Esophagus (tissue), 2 donors: ENCODE data around the gene PDZD8. TPM values are rescaled to one million over a fixed set of nuclear protein-coding genes. Genes with fewer than 3 reads are reported as not detected.
A peak's percentile ranks its signal among the peaks of the same experiment; 100 is the strongest.

Experiments used
- H3K27ac ChIP-seq, 2 donors: one replicate each; pipeline ENCODE4 v1.5.1; 2013; ENCODE audit warnings: low read depth in 2 of 2, mild to moderate bottlenecking in 2 of 2, inconsistent platforms in 1 of 2, low read length in 1 of 2, moderate library complexity in 1 of 2
- H3K27me3 ChIP-seq, 2 donors: one replicate each; pipeline ENCODE4 v1.6.1; 2013; ENCODE audit warnings: low read length in 2 of 2, control low read depth in 1 of 2, mild to moderate bottlenecking in 1 of 2; ENCODE audit not compliant: insufficient read depth in 2 of 2, control insufficient read depth in 1 of 2
- H3K36me3 ChIP-seq, 2 donors: one replicate each; pipeline ENCODE4 v1.6.1; 2013; ENCODE audit warnings: low read length in 1 of 2; ENCODE audit not compliant: control insufficient read depth in 2 of 2, insufficient read depth in 2 of 2
- H3K4me1 ChIP-seq, 2 donors: one replicate each; pipeline ENCODE4 v1.6.1; 2013; ENCODE audit warnings: low read length in 1 of 2; ENCODE audit not compliant: control insufficient read depth in 2 of 2, insufficient read depth in 2 of 2
- H3K4me3 ChIP-seq, 2 donors: one replicate each; pipeline ENCODE4 v1.5.1; 2013; ENCODE audit warnings: low read length in 2 of 2, mild to moderate bottlenecking in 2 of 2, low read depth in 1 of 2, moderate library complexity in 1 of 2
- H3K9me3 ChIP-seq, 2 donors: one replicate each; pipeline ENCODE4 v1.6.1; 2013; ENCODE audit warnings: mild to moderate bottlenecking in 2 of 2, low read depth in 1 of 2, low read length in 1 of 2, moderate library complexity in 1 of 2; ENCODE audit not compliant: control insufficient read depth in 2 of 2, insufficient read depth in 1 of 2
- WGBS, 2 donors: extraction: QIAGEN DNeasy Blood & Tissue Kit; methylation state at CpG; one replicate each; pipeline ENCODE4 v1.1.7; 2013; 5-methylcytosine and 5-hydroxymethylcytosine counted together
- polyA plus RNA-seq, 2 donors: library from polyadenylated mRNA; stranded (reverse); fragments of 200-250 nt; gene quantifications; one replicate each; pipeline ENCODE4 v1.2.3, GENCODE V29; 2013
- donor health status: healthy with polysubstance abuse.
- donor health status: Bipolar disorder and iron deficiency.

The PDZD8 gene
- polyA plus RNA-seq, 2 donors: 2.9 to 6.8 TPM

DNA sequence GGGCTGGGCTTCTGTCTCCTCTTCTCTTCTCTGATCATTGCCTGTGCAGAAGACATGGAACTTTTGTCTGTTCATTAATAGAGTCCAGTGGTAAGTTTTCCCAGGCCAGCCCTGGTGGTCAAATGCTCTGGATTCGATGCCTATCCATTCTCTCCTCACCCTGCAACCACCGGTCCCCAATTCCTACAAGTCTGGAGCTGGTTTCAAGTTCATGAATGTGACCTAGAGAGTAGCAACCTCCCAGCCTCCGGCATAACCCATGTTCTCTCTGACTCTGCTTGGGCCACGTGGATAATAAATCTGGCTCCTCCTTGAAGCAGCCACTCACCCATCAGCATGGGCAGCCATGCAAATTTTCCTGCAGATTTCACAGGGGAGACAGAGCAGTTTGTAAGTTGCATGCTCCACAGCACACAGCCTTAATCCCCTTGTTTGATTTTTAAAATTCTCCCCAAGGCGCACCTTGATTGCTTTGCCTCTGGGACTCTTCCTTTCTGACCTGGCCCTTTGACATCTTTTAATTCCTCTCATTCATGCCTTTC, 37.3 kb upstream of the PDZD8 start:
- Histone ChIP-seq H3K4me1 (peaks cover 0 to 7% of the 10 kb centered on the region in 2 donors), H3K36me3 (no peaks in the 10 kb centered on the region), H3K9me3 (no peaks in the 10 kb centered on the region), H3K27me3 (no peaks in the 10 kb centered on the region), H3K4me3 (no peak overlapping the region), H3K27ac (no peak overlapping the region)
- WGBS, 2 donors: 69 to 82% methylated on average over 5 of the region's 5 CpGs

DNA sequence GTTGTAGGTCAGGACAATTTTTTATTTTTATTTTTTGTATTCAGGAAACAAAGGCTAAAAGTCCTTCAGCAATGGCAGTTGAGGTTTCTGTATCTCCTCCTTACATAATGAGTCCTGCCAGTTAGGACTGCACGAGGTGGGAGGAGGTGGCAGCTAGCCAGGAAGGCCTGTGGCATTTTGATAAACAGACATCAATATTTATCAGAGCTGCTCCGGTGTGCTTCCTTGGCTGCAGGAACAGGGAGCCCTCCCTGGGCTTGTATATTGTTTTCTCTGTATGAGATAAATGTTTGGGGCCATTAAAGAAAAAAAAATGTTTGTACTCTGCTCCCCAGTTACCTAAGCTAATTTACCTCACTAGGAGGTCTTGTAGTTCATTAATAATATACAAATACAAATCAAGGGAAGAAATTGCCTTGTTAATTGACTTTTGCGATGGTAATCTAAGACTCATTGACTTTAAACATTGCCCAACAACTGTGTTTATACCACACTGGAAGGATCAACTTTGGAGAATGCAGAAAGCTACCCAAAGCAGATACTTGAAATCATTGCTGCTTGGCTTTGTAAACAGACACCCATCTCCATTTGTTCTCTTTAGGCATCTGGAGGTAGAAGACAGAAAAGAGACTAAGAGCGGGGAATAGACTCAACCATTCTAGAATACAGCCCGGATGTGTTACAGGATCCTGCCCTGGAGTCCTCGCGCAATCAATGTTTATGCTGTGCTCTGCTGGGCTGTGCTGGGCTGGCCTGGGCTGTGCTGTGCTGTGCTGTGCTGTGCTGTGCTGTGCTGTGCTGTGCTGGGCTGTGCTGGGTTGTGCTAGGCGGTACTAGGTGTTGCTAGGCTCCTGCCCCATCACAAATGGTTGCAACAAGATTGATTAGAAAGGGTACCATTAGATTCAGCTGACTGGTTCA, 36.5 kb upstream of the PDZD8 start:
- no peak overlapping the region for H3K27ac ChIP-seq
- no peak overlapping the region for H3K4me3 ChIP-seq
- H3K4me1 ChIP-seq: peaks cover 0 to 7% of the 10 kb centered on the region in 2 donors
- 57 to 66% methylated on average over 8 of the region's 8 CpGs for WGBS, 2 donors
- no peaks in the 10 kb centered on the region for H3K9me3 ChIP-seq
- H3K36me3 ChIP-seq: no peaks in the 10 kb centered on the region
- H3K27me3 ChIP-seq: no peaks in the 10 kb centered on the region

DNA sequence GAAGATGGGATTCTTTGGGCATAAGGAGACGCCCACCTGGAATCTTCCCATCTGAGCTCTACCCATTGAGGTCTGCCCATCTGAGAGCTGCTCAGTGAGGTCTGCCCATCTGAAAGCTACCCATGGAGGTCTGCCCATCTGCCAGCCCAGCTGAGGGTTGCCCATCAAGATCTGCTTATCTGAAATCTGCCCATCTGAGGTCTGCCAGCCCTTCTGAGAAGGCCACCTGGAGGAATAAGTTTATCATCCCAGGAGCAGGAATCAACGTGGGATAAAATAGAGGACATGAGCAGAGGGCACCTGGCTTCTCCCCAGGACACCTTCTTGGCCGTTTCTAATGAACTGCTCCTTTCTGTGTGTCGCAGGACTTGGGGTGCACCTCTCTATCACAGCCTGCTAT, 35.3 kb upstream of the PDZD8 start:
- Histone ChIP-seq H3K4me1 (peaks cover 0 to 7% of the 10 kb centered on the region in 2 donors), H3K9me3 (no peaks in the 10 kb centered on the region), H3K36me3 (no peaks in the 10 kb centered on the region), H3K4me3 (no peak overlapping the region), H3K27me3 (no peaks in the 10 kb centered on the region), H3K27ac (no peak overlapping the region)
- 78 to 85% methylated on average over 4 of the region's 4 CpGs for WGBS, 2 donors

DNA sequence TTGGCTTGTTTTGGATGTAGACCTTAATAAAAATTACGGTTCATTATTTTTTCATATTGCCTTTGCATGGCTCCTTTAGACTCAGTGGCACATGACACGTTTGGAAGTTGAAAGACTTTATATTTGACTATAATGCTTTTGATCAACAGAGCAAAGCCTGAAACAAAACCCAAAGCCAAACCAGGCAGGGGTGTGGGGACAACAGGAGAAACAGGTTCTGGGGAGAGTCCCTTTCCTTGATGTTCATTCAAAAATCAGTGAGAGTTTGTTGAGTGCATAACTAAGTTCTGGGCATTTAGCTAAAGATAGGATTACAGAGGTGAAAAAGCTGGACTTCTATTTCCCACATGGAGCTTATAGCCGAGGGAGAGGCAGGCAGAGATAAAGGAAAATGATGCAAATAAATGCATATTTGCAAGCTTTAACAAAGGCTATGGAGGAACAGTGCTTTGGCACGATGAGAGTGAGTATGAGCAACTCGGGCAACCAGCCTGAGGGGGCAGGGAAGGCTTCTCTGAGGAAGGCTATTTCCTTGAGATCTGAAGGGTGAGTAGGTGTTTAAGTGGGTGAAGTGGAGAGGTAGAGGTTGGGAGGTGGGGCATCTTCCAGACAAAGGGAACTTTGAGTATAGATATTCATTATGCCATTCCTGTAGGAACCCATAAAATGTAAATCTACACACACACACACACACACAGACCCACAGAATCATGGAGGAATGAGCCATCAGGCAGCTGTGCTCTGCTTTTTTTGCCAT, 34.5 kb upstream of the PDZD8 start:
- Histone ChIP-seq H3K36me3 (no peaks in the 10 kb centered on the region), H3K9me3 (no peaks in the 10 kb centered on the region), H3K4me3 (no peak overlapping the region), H3K4me1 (peaks cover 0 to 7% of the 10 kb centered on the region in 2 donors), H3K27ac (peak overlapping the region; percentile 52 to 64), H3K27me3 (no peaks in the 10 kb centered on the region)
- WGBS, 2 donors: 40 to 61% methylated on average over 5 of the region's 5 CpGs

DNA sequence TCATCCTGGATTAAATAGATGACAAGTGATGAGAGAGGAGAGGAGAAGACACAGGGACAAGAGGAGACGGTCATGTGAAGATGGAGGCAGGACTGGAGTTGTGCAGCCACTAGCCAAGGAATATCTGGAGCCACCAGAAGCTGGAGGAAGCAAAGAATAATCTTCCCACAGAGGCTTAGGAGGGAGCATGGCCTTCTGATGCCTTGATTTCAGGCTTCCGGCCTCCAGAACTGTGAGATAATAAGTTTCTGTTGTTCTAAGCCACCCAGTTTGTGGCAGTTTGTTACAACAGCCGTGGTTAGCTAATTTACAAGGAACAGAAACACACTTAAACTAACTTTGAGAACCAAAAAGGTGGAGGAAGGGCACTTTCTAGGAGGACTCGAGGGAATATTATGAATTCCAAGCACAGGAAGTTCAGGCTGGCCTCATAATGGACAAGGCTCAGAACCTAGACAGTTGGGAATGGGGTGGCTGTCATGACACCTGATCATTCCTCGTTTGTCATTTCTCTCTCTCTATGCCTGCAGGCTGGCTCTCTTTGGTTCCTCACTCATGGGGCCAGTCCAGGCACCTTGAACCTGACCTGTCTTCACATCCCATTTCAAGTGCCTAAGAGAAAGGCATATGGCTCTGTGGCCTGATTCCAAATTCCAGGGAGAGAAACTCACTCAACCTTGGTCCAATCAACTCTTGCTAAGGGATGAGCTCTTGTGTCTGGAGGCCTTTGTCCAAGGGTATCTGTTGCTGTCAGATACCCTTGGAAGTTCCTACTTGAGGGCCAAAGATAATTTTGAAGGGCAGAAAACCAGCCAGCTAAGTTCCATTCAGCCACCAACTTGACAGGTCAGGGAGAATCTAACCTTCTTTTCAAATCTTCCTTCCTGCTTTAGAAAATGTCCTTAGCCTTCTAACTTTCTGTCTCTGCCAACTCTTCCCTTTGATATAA, 33.5 kb upstream of the PDZD8 start:
- peak overlapping the region; percentile 18 to 65 for H3K27ac ChIP-seq
- no peaks in the 10 kb centered on the region for H3K27me3 ChIP-seq
- 84 to 88% methylated on average over 5 of the region's 5 CpGs for WGBS, 2 donors

DNA sequence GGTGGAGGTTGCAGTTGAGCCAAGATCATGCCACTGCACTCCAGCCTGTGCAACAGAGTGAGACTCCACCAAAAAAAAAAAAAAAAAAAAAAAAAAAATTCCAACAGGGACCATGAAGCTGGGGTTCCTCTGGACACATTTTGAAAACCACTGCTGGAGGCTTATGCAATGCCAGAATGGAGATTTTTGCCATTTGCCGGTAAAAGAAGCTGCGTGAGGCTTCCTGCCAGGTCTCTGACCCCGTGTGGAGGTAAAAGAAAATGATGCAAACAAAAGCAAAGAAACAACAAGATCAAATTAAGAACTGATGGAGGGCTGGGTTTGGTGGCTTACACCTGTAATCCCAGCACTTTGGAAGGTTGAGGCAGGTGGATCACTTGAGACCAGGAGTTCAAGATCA, 30.5 kb upstream of the PDZD8 start:
- H3K9me3 ChIP-seq: no peaks in the 10 kb centered on the region
- H3K36me3 ChIP-seq: no peaks in the 10 kb centered on the region
- no peak overlapping the region for H3K4me3 ChIP-seq
- 71 to 84% methylated on average over 3 of the region's 3 CpGs for WGBS, 2 donors
- no peak overlapping the region for H3K27ac ChIP-seq
- no peaks in the 10 kb centered on the region for H3K27me3 ChIP-seq
- peaks cover 0 to 4% of the 10 kb centered on the region in 2 donors for H3K4me1 ChIP-seq

More for the DNA sequence above, 33.5 kb upstream of the PDZD8 start:
- H3K36me3 ChIP-seq: no peaks in the 10 kb centered on the region
- H3K4me3 ChIP-seq: no peak overlapping the region
- H3K4me1 ChIP-seq: peaks cover 0 to 4% of the 10 kb centered on the region in 2 donors
- H3K9me3 ChIP-seq: no peaks in the 10 kb centered on the region

DNA sequence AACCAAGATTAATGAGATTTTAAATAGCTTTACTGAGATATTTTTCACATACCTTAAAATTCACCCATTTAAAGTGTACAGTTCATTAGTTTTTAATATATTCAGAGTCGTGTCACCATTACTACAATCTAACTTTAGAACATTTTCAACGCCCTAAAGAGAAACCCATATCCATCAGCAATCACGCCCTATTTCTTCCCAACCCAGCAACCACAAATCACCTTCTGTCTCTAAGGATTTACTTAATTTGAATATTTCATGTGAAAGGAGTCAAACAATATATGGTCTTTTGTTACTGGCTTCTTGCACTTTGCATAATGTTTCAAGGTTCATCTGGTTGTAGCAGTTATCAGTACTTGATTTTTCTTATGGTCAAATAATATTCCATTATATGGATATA, 25.1 kb upstream of the PDZD8 start:
- Histone ChIP-seq H3K4me3 (no peak overlapping the region), H3K27me3 (no peaks in the 10 kb centered on the region), H3K4me1 (no peaks in the 10 kb centered on the region), H3K27ac (no peak overlapping the region), H3K9me3 (no peaks in the 10 kb centered on the region), H3K36me3 (no peaks in the 10 kb centered on the region)
- WGBS, 2 donors: 81 to 84% methylated on average over 3 of the region's 3 CpGs

DNA sequence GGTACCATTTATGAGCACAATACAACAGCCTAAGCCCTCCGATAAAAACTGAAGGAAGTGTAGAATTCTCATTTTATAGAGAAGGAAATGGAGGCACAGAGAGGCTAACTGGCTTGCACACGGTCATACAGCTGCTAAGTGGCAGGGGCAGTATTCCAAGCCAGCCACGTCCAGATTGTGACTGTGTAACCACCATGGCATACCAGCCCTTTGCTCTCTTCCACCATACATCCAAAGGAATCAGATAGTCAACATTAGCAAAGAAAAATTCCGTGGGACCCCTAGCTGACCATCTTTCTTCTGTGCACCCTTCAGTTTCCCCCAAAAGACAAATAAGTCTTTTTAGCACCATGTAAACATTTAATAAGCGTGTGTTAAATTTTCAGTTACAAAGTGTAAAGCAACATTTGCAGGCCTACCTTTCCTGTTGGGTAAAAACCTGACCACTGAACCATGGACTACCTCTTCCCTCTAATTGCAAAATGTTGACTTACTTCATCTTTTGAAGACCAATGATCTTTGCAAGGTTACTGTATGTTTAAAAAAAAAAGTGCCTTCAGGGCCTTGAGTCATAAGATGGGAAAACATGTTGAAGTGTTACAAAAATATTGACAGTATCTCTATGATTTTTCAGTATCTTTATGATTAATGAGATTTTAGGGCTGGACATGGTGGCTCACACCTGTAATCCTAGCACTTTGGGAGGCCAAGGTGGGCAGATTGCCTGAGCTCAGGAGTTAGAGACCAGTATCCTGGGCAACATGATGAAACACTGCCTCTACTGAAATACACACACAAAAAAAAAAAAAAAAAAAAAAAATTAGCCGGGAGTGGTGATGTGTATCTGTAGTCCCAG, 24.3 kb upstream of the PDZD8 start:
- Histone ChIP-seq H3K27ac (no peak overlapping the region), H3K4me3 (no peak overlapping the region), H3K36me3 (no peaks in the 10 kb centered on the region), H3K27me3 (no peaks in the 10 kb centered on the region), H3K9me3 (no peaks in the 10 kb centered on the region), H3K4me1 (no peaks in the 10 kb centered on the region)
- 86 to 87% methylated on average over 6 of the region's 6 CpGs for WGBS, 2 donors
